ENCODE data around the gene CES3.

The CES3 gene

GRCh38 chr16:66918803-66919568, 42.1 kb upstream of the CES3 start, which contains the start of gene CDH16:
TSS of gene CDH16 (minus strand) at chr16:66918885. CDS start at chr16:66918065, 820 bp downstream.
- no peak within 1 kb of the TSS for H3K4me2 ChIP-seq (ENCODE audit: low read depth, low read length, poor library complexity, severe bottlenecking)

GRCh38 chr16:66919569-66920298, 41.3 kb upstream of the CES3 start:
- no peaks in the 10 kb centered on the region for H4K20me1 ChIP-seq (ENCODE audit: insufficient read depth, low read length, poor library complexity, severe bottlenecking)
- no peak overlapping the region for H2AFZ ChIP-seq (ENCODE audit: low read length)
- no peaks in the 10 kb centered on the region for H3K27me3 ChIP-seq (ENCODE audit: insufficient read depth, low read length, poor library complexity, severe bottlenecking)
- H3K9me3 ChIP-seq (ENCODE audit: insufficient read depth, low read depth, low read length) = no peaks in the 10 kb centered on the region
- H3F3A ChIP-seq (ENCODE audit: low read depth) = no peaks in the 10 kb centered on the region
- H3K79me2 ChIP-seq (ENCODE audit: insufficient read depth, low read length) = no peaks in the 10 kb centered on the region
- H3K4me1 ChIP-seq (ENCODE audit: insufficient read depth, low read length, poor library complexity, severe bottlenecking) = no peaks in the 10 kb centered on the region
- H3K36me3 ChIP-seq (ENCODE audit: insufficient read depth, low read length) = no peaks in the 10 kb centered on the region
- no peak overlapping the region for H3K4me3 ChIP-seq (ENCODE audit: low read length, poor library complexity, severe bottlenecking)
- TF ChIP-seq EZH2phosphoT487 (IDR thresholded peaks at IDR 0.05; ENCODE audit: borderline replicate concordance) = no peak
- TF ChIP-seq CTCF (conservative IDR thresholded peaks at IDR 0.05; ENCODE audit: low read length) = no peak
- H3K9ac ChIP-seq (ENCODE audit: low read depth, low read length, poor library complexity, severe bottlenecking) = no peak overlapping the region
- H3K9me2 ChIP-seq (replicated peaks; ENCODE audit: low read depth, low read length) = no peaks in the 10 kb centered on the region
- no peak overlapping the region for H3K4me2 ChIP-seq (ENCODE audit: low read depth, low read length, poor library complexity, severe bottlenecking)

More at GRCh38 chr16:66918803-66919568, 42.1 kb upstream of the CES3 start, which contains the start of gene CDH16:
- no peaks in the 10 kb centered on the region for H3K9me3 ChIP-seq (ENCODE audit: insufficient read depth, low read depth, low read length)
- no peak within 1 kb of the TSS for H3K4me3 ChIP-seq (ENCODE audit: low read length, poor library complexity, severe bottlenecking)
- H3K79me2 ChIP-seq (ENCODE audit: insufficient read depth, low read length) = no peaks in the 10 kb centered on the region
- no peak within 1 kb of the TSS for H3K9ac ChIP-seq (ENCODE audit: low read depth, low read length, poor library complexity, severe bottlenecking)
- H3K4me1 ChIP-seq (ENCODE audit: insufficient read depth, low read length, poor library complexity, severe bottlenecking) = no peaks in the 10 kb centered on the region
- H4K20me1 ChIP-seq (ENCODE audit: insufficient read depth, low read length, poor library complexity, severe bottlenecking) = no peaks in the 10 kb centered on the region
- H3K9me2 ChIP-seq (replicated peaks; ENCODE audit: low read depth, low read length) = no peaks in the 10 kb centered on the region
- no peaks in the 10 kb centered on the region for H3F3A ChIP-seq (ENCODE audit: low read depth)
- H3K27me3 ChIP-seq (ENCODE audit: insufficient read depth, low read length, poor library complexity, severe bottlenecking) = no peaks in the 10 kb centered on the region
- no peak for TF ChIP-seq EZH2phosphoT487 (IDR thresholded peaks at IDR 0.05; ENCODE audit: borderline replicate concordance)
- no peak within 1 kb of the TSS for H2AFZ ChIP-seq (ENCODE audit: low read length)
- no peaks in the 10 kb centered on the region for H3K36me3 ChIP-seq (ENCODE audit: insufficient read depth, low read length)

GRCh38 chr16:66920299-66920590, 40.8 kb upstream of the CES3 start:
- Histone ChIP-seq H3K36me3 (ENCODE audit: insufficient read depth, low read length) (no peaks in the 10 kb centered on the region), H3K9ac (ENCODE audit: low read depth, low read length, poor library complexity, severe bottlenecking) (no peak overlapping the region), H3K4me1 (ENCODE audit: insufficient read depth, low read length, poor library complexity, severe bottlenecking) (no peaks in the 10 kb centered on the region), H2AFZ (ENCODE audit: low read length) (no peak overlapping the region), H3K9me2 (replicated peaks; ENCODE audit: low read depth, low read length) (no peaks in the 10 kb centered on the region), H3K4me3 (ENCODE audit: low read length, poor library complexity, severe bottlenecking) (no peak overlapping the region), H3K4me2 (ENCODE audit: low read depth, low read length, poor library complexity, severe bottlenecking) (no peak overlapping the region), H3K27me3 (ENCODE audit: insufficient read depth, low read length, poor library complexity, severe bottlenecking) (no peaks in the 10 kb centered on the region), H3F3A (ENCODE audit: low read depth) (no peaks in the 10 kb centered on the region), H3K79me2 (ENCODE audit: insufficient read depth, low read length) (no peaks in the 10 kb centered on the region), H4K20me1 (ENCODE audit: insufficient read depth, low read length, poor library complexity, severe bottlenecking) (no peaks in the 10 kb centered on the region), H3K9me3 (ENCODE audit: insufficient read depth, low read depth, low read length) (no peaks in the 10 kb centered on the region)
- TF ChIP-seq CTCF (conservative IDR thresholded peaks at IDR 0.05; ENCODE audit: low read length) = no peak
- no peak for TF ChIP-seq EZH2phosphoT487 (IDR thresholded peaks at IDR 0.05; ENCODE audit: borderline replicate concordance)
